D721Med (cell line): Measurements from ENCODE around the gene SH2B3.
"Not testable (repeated sequence)": the region's sequence is repeated elsewhere in the genome, so short reads cannot be mapped to it uniquely, and the experiment has no call there.

Experiments
- DNase-seq: peaks from one replicate; pipeline ENCODE4 v3.0.0; 2011; ENCODE audit warnings: low spot score; ENCODE audit not compliant: insufficient read length
- FAIRE-seq: peaks from 2 replicates; lab custom pipeline; 2011; peaks lifted over from hg19 to GRCh38; lab: Jason Lieb, UNC
- TF ChIP-seq, protein P1 (sequence below): IDR thresholded peaks from 2 replicates; pipeline ENCODE4 v1.5.1; 2012; ENCODE audit warnings: mild to moderate bottlenecking, control low read depth; ENCODE audit not compliant: insufficient read depth; ENCODE audit errors: missing control alignments

The SH2B3 gene

DNA sequence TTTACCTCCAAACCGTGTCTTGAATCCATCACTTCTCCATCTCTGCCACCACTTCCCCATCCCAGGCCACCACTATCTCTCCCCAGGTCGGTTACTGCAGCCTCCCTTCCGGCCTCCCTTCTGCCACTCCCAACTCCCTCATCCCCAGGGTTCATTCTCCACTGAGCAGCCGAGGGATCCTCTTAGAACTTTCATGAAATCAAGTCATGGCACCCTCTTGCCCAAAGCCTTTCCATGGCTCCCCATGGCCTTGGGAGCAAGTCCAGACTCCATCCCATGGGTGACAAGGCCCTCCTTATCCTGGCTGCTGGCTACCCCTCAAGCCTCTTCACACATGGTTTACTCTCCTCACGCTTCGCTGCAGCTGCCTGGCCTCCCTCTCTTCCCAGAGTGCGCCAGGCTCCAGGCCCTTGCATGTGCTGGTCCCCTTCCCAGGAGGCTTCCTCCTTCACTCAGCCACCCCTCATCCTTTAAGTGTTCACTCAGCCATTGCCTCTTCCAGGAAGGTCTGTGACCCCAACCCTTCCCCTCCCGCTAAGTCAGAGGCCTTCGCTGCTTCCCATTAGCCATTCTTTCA, 17.9 kb upstream of the SH2B3 start:
- FAIRE-seq (no peak), DNase-seq (no peak)
- TF ChIP-seq, protein P1, sequence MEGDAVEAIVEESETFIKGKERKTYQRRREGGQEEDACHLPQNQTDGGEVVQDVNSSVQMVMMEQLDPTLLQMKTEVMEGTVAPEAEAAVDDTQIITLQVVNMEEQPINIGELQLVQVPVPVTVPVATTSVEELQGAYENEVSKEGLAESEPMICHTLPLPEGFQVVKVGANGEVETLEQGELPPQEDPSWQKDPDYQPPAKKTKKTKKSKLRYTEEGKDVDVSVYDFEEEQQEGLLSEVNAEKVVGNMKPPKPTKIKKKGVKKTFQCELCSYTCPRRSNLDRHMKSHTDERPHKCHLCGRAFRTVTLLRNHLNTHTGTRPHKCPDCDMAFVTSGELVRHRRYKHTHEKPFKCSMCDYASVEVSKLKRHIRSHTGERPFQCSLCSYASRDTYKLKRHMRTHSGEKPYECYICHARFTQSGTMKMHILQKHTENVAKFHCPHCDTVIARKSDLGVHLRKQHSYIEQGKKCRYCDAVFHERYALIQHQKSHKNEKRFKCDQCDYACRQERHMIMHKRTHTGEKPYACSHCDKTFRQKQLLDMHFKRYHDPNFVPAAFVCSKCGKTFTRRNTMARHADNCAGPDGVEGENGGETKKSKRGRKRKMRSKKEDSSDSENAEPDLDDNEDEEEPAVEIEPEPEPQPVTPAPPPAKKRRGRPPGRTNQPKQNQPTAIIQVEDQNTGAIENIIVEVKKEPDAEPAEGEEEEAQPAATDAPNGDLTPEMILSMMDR = no peak

GRCh38 chr12:111389635-111390034, 16.1 kb upstream of the SH2B3 start:
- DNase-seq (no peak), FAIRE-seq (no peak)
- TF ChIP-seq, protein P1 = no peak

GRCh38 chr12:111390910-111391309, 14.8 kb upstream of the SH2B3 start:
- FAIRE-seq (no peak), DNase-seq (no peak)
- TF ChIP-seq, protein P1 = no peak

GRCh38 chr12:111393700-111394300, 11.9 kb upstream of the SH2B3 start:
- no peak for FAIRE-seq
- DNase-seq = no peak
- TF ChIP-seq, protein P1 = no peak

GRCh38 chr12:111394480-111394879, 11.2 kb upstream of the SH2B3 start:
- no peak for FAIRE-seq
- TF ChIP-seq, protein P1 = no peak

GRCh38 chr12:111395336-111396187, 10.2 kb upstream of the SH2B3 start:
- FAIRE-seq (no peak), DNase-seq (no peak)
- TF ChIP-seq, protein P1 = no peak

More at GRCh38 chr12:111394480-111394879, 11.2 kb upstream of the SH2B3 start:
- no peak for DNase-seq

GRCh38 chr12:111396271-111396670, 9.5 kb upstream of the SH2B3 start:
- not testable (repeated sequence) for DNase-seq, FAIRE-seq
